ENCODE data around the gene USP36.

DNA sequence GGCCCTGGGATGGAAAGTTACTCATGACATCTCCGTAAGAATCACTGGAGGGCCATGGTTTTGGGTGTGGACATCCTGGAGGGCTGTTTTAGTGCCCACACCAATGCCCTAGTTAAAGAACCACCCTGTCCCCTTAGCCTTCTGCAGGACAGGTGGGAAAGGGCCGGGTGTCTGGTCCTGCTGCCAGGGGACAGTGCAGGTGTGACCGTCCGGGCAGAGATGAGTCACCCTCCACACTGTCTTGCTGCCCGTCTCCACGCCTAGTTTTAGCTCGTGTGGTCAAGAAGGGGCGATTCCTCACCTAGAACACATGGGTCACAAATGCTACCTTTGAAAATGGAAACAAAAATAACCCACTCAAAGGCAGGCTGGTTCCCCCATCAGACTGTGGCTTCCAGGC lies 45.3 kb upstream of the USP36 start:
- no peak for TF ChIP-seq EZH2phosphoT487 (IDR thresholded peaks at IDR 0.05; ENCODE audit: borderline replicate concordance, low read depth, low read length)
- TF ChIP-seq, protein P1, sequence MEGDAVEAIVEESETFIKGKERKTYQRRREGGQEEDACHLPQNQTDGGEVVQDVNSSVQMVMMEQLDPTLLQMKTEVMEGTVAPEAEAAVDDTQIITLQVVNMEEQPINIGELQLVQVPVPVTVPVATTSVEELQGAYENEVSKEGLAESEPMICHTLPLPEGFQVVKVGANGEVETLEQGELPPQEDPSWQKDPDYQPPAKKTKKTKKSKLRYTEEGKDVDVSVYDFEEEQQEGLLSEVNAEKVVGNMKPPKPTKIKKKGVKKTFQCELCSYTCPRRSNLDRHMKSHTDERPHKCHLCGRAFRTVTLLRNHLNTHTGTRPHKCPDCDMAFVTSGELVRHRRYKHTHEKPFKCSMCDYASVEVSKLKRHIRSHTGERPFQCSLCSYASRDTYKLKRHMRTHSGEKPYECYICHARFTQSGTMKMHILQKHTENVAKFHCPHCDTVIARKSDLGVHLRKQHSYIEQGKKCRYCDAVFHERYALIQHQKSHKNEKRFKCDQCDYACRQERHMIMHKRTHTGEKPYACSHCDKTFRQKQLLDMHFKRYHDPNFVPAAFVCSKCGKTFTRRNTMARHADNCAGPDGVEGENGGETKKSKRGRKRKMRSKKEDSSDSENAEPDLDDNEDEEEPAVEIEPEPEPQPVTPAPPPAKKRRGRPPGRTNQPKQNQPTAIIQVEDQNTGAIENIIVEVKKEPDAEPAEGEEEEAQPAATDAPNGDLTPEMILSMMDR (conservative IDR thresholded peaks at IDR 0.05; ENCODE audit: low read length) = no peak

Data from OCI-LY7 (cell line).